Stomach (tissue), 4 donors: ENCODE data around the gene MEGF8.

Experiments used
- POLR2AphosphoS5 ChIP-seq, 3 donors: sonication (generic); formaldehyde crosslinking; IDR thresholded peaks; one replicate each; pipeline ENCODE4 v1.6.1; 2016; ENCODE audit warnings: antibody characterized with exemption in 3 of 3
- TF ChIP-seq, protein P1 (sequence below), 7 experiments: fragments of 450-650 bp in 4 of 7; fragments of 200-600 bp in 3 of 7; sonication (generic) in 3 of 7; IDR thresholded peaks; one replicate each; pipeline ENCODE4 v1.5.1; 2016 to 2019; ENCODE audit warnings: antibody characterized with exemption in 7 of 7, control low read depth in 2 of 7, mild to moderate bottlenecking in 1 of 7

DNA sequence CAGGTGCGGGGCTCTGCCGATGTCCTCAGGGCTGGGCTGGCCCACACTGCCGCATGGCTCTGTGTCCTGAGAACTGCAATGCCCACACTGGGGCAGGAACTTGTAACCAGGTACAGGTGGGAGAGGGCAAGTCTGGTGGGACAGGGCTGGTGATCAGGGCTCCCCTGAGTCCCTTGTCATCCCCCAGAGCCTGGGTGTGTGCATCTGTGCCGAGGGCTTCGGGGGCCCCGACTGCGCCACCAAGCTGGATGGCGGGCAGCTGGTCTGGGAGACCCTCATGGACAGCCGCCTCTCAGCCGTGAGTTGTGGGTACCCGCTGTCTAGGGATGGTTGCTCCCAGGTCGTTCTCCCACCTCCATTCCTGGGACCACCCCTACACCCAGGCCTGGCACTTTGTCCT is 30.5 kb downstream of the MEGF8 start:
- TF ChIP-seq, protein P1, sequence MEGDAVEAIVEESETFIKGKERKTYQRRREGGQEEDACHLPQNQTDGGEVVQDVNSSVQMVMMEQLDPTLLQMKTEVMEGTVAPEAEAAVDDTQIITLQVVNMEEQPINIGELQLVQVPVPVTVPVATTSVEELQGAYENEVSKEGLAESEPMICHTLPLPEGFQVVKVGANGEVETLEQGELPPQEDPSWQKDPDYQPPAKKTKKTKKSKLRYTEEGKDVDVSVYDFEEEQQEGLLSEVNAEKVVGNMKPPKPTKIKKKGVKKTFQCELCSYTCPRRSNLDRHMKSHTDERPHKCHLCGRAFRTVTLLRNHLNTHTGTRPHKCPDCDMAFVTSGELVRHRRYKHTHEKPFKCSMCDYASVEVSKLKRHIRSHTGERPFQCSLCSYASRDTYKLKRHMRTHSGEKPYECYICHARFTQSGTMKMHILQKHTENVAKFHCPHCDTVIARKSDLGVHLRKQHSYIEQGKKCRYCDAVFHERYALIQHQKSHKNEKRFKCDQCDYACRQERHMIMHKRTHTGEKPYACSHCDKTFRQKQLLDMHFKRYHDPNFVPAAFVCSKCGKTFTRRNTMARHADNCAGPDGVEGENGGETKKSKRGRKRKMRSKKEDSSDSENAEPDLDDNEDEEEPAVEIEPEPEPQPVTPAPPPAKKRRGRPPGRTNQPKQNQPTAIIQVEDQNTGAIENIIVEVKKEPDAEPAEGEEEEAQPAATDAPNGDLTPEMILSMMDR (IDR thresholded peaks at IDR 0.05), result no peak
- no peak for TF ChIP-seq POLR2AphosphoS5 (IDR thresholded peaks at IDR 0.05)
